ENCODE measurements around the gene FOXF2.

DNA sequence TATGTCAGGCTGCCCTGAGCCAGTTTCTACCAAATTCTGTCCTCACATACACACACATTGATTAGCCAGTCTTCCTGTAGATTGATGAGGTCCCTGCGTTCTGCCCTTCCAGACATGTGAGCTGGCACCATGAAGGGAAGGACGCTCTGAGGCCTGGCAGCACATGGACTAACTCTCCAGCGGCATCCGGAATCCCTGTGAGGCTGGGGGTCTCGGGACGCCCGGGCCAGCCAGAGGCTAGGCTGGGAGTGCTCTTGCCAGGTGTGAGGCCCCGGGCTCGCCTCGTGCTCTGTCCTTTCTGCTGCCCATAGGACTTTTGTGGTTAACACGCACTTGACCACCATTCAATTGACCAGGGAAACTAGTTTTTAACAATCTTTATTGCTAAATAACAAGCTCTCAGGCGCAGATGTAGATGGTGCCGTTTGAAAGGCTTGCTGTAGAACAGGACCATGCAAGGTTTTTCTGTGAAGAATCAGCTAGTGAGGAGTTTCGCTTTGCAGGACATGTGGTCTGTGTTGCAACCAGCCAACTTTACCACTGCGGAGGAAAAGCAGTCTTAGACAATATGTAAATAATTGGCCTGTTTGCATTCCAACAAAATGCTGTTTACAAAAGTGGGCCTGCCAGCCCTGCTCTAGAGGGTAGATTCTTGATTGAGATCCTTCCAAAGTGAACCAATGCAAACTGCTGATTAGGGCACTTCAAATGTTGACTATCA lies 29.3 kb downstream of the FOXF2 start:
- TF ChIP-seq, protein P1, sequence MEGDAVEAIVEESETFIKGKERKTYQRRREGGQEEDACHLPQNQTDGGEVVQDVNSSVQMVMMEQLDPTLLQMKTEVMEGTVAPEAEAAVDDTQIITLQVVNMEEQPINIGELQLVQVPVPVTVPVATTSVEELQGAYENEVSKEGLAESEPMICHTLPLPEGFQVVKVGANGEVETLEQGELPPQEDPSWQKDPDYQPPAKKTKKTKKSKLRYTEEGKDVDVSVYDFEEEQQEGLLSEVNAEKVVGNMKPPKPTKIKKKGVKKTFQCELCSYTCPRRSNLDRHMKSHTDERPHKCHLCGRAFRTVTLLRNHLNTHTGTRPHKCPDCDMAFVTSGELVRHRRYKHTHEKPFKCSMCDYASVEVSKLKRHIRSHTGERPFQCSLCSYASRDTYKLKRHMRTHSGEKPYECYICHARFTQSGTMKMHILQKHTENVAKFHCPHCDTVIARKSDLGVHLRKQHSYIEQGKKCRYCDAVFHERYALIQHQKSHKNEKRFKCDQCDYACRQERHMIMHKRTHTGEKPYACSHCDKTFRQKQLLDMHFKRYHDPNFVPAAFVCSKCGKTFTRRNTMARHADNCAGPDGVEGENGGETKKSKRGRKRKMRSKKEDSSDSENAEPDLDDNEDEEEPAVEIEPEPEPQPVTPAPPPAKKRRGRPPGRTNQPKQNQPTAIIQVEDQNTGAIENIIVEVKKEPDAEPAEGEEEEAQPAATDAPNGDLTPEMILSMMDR (IDR thresholded peaks at IDR 0.05), result no peak
- TF ChIP-seq POLR2A (IDR thresholded peaks at IDR 0.05), result no peak

All from esophagus squamous epithelium (tissue), 4 donors.